Retina (tissue), 1 donor: ENCODE results near the gene BCAR1.
"Not testable (repeated sequence)": the region's sequence is repeated elsewhere in the genome, so short reads cannot be mapped to it uniquely, and the experiment has no call there.

Experiments
- DNase-seq: peaks from one replicate; pipeline ENCODE4 v3.0.0-alpha.2; 2016

The BCAR1 gene

GRCh38 chr16:75254359-75254837 lies 3.0 kb upstream of the BCAR1 start:
- no peak for DNase-seq

GRCh38 chr16:75252946-75253911 lies 1.8 kb upstream of the BCAR1 start:
- no peak for DNase-seq

- peak; percentile 79 for DNase-seq
Observed at GRCh38 chr16:75252049-75252864, 833 bp upstream of the BCAR1 start.

GRCh38 chr16:75250809-75251279 lies 580 bp downstream of the BCAR1 start:
- peak; percentile 70 for DNase-seq

- no peak for DNase-seq
Observed at GRCh38 chr16:75250089-75250808, 1.2 kb downstream of the BCAR1 start.

GRCh38 chr16:75249441-75249840 lies 2.0 kb downstream of the BCAR1 start:
- DNase-seq = no peak

GRCh38 chr16:75248536-75249380 lies 2.7 kb downstream of the BCAR1 start:
- no peak for DNase-seq

- no peak for DNase-seq
Observed at GRCh38 chr16:75248142-75248535, 3.3 kb downstream of the BCAR1 start.

GRCh38 chr16:75247249-75247648 lies 4.2 kb downstream of the BCAR1 start:
- no peak for DNase-seq

- no peak for DNase-seq
Observed at GRCh38 chr16:75246504-75247205, 4.8 kb downstream of the BCAR1 start.

GRCh38 chr16:75244844-75245758 lies 6.3 kb downstream of the BCAR1 start:
- no peak for DNase-seq

GRCh38 chr16:75244225-75244809 lies 7.1 kb downstream of the BCAR1 start:
- no peak for DNase-seq

- no peak for DNase-seq
Observed at GRCh38 chr16:75243667-75244224, 7.7 kb downstream of the BCAR1 start.

- not testable (repeated sequence) for DNase-seq
Observed at GRCh38 chr16:75242436-75243078, 8.9 kb downstream of the BCAR1 start.

- DNase-seq = no peak
Observed at GRCh38 chr16:75241955-75242354, 9.5 kb downstream of the BCAR1 start.

- DNase-seq = no peak
Observed at GRCh38 chr16:75241412-75241811, 10.0 kb downstream of the BCAR1 start.

- DNase-seq = not testable (repeated sequence)
Observed at GRCh38 chr16:75240633-75241032, 10.8 kb downstream of the BCAR1 start.

- DNase-seq = no peak
Observed at GRCh38 chr16:75239542-75240122, 11.8 kb downstream of the BCAR1 start.
